Muscle of arm (tissue), 12 donors: ENCODE data around the gene VSTM1. TPM values are rescaled to one million over a fixed set of nuclear protein-coding genes. Genes with fewer than 3 reads are reported as not detected.

Experiments used
- DNase-seq: peaks from one replicate; pipeline ENCODE4 v3.0.0-alpha.2; 2013
- polyA plus RNA-seq, 12 donors: library from polyadenylated mRNA; unstranded; fragments of 120-200 nt; gene quantifications; one replicate each; pipeline ENCODE4 v1.2.1, GENCODE V29; 2013; ENCODE audit not compliant: insufficient read length in 12 of 12

Gene VSTM1
- polyA plus RNA-seq, 12 donors: 0.34 to 0.77 (median 0.37) TPM; not detected in 9

DNA sequence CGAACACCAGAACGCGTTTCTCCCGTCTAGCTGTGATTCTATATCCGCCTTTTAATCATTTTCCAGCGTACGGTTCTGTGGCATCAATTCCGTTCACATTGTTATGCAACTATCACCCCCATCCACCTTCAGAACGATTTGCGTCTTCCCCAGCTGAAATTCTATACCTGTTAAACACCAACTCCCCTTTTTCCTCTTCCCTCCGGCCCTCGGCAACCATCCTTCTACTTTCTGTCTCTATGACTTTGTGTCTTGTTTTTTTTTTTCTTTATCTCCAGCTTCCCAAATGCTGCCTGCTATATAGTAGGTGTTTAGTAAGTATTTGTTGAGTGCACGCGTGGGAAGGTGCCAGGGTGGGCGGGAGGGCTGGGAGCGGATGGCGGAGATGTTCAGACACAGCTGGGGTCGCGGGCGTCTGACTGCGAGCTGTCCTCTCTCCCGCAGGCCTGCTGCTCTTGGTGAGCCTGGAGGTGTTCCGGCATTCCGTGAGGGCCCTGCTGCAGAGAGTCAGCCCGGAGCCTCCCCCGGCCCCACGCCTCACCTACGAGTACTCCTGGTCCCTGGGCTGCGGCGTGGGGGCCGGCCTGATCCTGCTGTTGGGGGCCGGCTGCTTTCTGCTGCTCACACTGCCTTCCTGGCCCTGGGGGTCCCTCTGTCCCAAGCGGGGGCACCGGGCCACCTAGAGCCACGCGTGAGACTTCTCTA lies 52.0 kb downstream of the VSTM1 start:
- DNase-seq: no peak

DNA sequence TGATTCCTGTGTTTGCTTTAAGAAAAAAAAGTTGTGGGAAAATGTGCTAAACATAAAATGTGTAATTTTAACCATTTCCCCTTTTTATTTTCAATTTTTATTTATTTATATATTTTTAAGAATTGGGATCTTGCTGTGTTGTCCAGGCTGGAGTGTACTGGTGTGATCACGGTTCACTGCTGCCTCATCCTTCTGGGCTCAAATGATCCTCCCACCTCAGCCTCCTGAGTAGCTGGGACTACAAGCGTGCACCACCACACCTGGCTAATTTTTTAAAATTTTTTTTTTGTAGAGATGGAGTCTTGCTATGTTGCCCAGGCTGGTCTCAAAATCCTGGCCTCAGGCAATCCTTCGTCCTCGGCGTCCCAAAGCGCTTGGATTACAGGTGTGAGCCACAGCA lies 53.2 kb downstream of the VSTM1 start:
- DNase-seq: no peak

- DNase-seq: no peak
Observed at GRCh38 chr19:54009440-54009839, 54.3 kb downstream of the VSTM1 start.

DNA sequence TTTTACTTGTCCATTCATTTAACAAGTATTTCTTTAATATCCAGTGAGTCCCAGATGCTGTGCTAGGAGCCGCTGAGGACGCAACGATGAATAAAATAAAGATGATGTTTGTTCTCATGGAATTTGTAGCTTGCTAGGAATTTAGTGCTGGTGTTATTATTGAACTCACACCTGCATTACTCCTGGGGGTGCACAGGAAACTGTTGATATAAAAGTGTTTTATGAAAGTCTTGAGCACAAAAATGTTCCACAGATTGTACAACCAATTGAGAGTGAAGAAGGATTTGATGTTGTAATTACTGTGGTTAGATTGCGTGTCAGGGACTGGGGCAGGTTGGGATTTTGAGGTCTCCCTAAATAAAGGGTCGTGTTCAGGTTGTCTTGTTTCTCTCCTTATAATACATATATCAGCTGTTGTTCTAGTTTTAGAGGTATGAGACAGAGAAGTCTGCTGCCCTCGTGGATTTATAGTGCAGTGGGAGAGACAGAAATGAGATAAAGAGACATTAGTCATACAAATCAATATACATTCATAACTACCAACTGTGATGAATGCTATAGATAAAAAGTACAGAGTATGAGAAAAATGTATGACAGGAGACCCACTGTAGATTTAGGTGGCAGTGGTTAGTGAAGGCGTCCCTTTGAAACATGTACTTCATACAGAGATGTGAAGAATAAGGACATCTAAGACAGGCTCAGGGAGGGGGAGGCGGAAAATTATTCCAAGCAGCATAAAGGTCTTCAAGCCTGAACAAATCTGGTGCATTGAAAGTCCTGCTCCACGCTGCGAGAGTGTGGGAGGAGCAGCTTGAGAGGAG lies 61.0 kb downstream of the VSTM1 start:
- no peak for DNase-seq

- no peak for DNase-seq
Observed at GRCh38 chr19:54001496-54001895, 62.2 kb downstream of the VSTM1 start.

- no peak for DNase-seq
Observed at GRCh38 chr19:53999694-54000093, 64.0 kb downstream of the VSTM1 start.

DNA sequence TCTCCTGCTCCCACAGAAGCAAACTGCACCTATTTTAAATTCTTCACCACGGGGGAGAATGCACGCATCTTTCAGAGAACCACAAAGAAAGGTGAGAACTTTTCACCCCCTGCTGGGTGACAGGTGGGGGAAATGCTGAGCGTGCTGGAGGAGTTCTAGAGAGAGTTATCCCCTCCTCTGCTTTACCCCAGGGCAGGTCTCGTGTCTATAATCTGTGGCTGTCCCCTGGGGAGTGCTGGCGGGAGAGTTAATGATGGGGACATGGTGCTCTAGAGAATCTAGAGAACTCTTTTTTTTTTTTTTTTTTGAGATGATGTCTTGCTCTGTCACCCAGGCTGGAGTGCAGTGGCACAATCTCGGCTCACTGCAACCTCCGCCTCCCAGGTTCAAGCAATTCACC lies 65.5 kb downstream of the VSTM1 start:
- DNase-seq: no peak

GRCh38 chr19:53994811-53995210 lies 68.9 kb downstream of the VSTM1 start:
- no peak for DNase-seq

GRCh38 chr19:53993448-53993847 lies 70.2 kb downstream of the VSTM1 start:
- DNase-seq: no peak

DNA sequence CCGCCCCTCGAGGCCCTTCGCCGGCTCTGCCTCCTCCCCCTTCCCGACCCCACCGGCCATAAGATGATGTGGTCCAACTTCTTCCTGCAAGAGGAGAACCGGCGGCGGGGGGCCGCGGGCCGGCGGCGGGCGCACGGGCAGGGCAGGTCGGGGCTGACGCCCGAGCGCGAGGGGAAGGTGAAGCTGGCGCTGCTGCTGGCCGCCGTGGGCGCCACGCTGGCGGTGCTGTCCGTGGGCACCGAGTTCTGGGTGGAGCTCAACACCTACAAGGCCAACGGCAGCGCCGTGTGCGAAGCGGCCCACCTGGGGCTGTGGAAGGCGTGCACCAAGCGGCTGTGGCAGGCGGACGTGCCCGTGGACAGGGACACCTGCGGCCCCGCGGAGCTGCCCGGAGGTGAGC lies 70.9 kb downstream of the VSTM1 start:
- no peak for DNase-seq

DNA sequence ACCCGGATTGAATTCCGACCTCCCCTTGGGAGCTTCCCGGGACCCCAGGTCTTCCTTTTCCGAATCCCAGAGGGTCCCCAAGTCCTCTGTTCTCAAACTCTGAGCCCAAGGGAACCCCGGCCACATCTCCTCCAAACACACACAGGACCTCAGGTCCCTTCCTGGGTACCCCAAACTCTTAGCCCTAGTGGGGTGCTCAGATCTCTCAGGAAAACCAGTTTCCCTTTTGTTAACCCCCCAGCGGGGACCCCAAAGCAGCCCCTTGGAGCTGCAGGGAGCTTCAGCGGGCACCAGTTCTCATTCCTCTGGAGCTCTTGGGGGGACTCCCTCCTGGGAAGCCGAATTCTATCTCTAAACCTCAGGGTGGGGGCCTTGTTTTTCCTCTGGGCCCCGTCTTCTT lies 71.5 kb downstream of the VSTM1 start:
- no peak for DNase-seq

GRCh38 chr19:53991224-53992113 lies 72.2 kb downstream of the VSTM1 start, which contains the start of gene CACNG6:
Gene CACNG6 (plus strand): TSS chr19:53991637. CDS start chr19:53992878, 1,241 bp downstream.
- DNase-seq: no peak

Other genes with a start within 250 kb of the VSTM1 start
- under 1 TPM in 10 of 12 donors, not detected in 2; 0.20 to 0.62 (median 0.32) TPM for gene NLRP12, start 239.6 kb downstream of the VSTM1 start, polyA plus RNA-seq
- gene MYADM, start 196.0 kb downstream of the VSTM1 start, polyA plus RNA-seq: 1,000 to 10,000 TPM in 1 of 12 donors, 100 to 1,000 TPM in 11; 129 to 1,426 (median 184) TPM
- 1 to 10 TPM in 2 of 12 donors, under 1 TPM in 6, not detected in 4; 0.09 to 4.5 (median 0.21) TPM for gene PRKCG, start 181.7 kb downstream of the VSTM1 start, polyA plus RNA-seq
- gene CACNG7, start 154.6 kb downstream of the VSTM1 start, polyA plus RNA-seq: under 1 TPM in 10 of 12 donors, not detected in 2; 0.14 to 0.34 (median 0.29) TPM
- gene CACNG8, start 101.0 kb downstream of the VSTM1 start, polyA plus RNA-seq: 1 to 10 TPM in 3 of 12 donors, under 1 TPM in 7, not detected in 2; 0.29 to 1.4 (median 0.72) TPM
- 10 to 100 TPM in 11 of 12 donors, not detected in 1; 11.9 to 53.5 (median 26.8) TPM for gene CACNG6, start 72.3 kb downstream of the VSTM1 start, polyA plus RNA-seq
- under 1 TPM in 2 of 12 donors, not detected in 10; 0.19 to 0.23 TPM for gene TARM1, start 17.5 kb upstream of the VSTM1 start, polyA plus RNA-seq
- gene OSCAR, start 36.9 kb upstream of the VSTM1 start, polyA plus RNA-seq: 1 to 10 TPM in 1 of 12 donors, under 1 TPM in 8, not detected in 3; 0.09 to 1.5 (median 0.32) TPM
- gene NDUFA3, start 39.0 kb upstream of the VSTM1 start, polyA plus RNA-seq: 100 to 1,000 TPM in 4 of 12 donors, 10 to 100 TPM in 7, not detected in 1; 80.2 to 127 (median 95.8) TPM
- gene TFPT, start 51.8 kb upstream of the VSTM1 start, polyA plus RNA-seq: 10 to 100 TPM in 11 of 12 donors, not detected in 1; 10.6 to 16.6 (median 12.5) TPM
- gene PRPF31, start 51.9 kb upstream of the VSTM1 start, polyA plus RNA-seq: 10 to 100 TPM in 11 of 12 donors, not detected in 1; 40.3 to 64.0 (median 43.6) TPM
- gene CNOT3, start 73.9 kb upstream of the VSTM1 start, polyA plus RNA-seq: 100 to 1,000 TPM in 1 of 12 donors, 10 to 100 TPM in 11; 29.8 to 595 (median 38.1) TPM
- gene LENG1, start 95.8 kb upstream of the VSTM1 start, polyA plus RNA-seq: 10 to 100 TPM in 2 of 12 donors, 1 to 10 TPM in 9, not detected in 1; 6.1 to 11.9 (median 7.3) TPM
- gene TMC4, start 109.3 kb upstream of the VSTM1 start, polyA plus RNA-seq: 10 to 100 TPM in 1 of 12 donors, 1 to 10 TPM in 10, not detected in 1; 1.6 to 35.1 (median 3.5) TPM
- 10 to 100 TPM in 11 of 12 donors, not detected in 1; 17.0 to 85.5 (median 27.2) TPM for gene MBOAT7, start 125.7 kb upstream of the VSTM1 start, polyA plus RNA-seq
- gene TSEN34, start 127.4 kb upstream of the VSTM1 start, polyA plus RNA-seq: 10 to 100 TPM in 11 of 12 donors, not detected in 1; 21.8 to 51.7 (median 29.9) TPM
- gene RPS9, start 137.0 kb upstream of the VSTM1 start, polyA plus RNA-seq: 1,000 to 10,000 TPM; 1,267 to 2,301 (median 1,915) TPM
- gene LILRB3, start 159.1 kb upstream of the VSTM1 start, polyA plus RNA-seq: 1 to 10 TPM in 10 of 12 donors, not detected in 2; 1.2 to 4.1 (median 2.4) TPM
- gene LILRA6, start 178.9 kb upstream of the VSTM1 start, polyA plus RNA-seq: 1 to 10 TPM in 9 of 12 donors, under 1 TPM in 1, not detected in 2; 0.95 to 2.4 (median 1.7) TPM
- gene LILRB5, start 193.4 kb upstream of the VSTM1 start, polyA plus RNA-seq: 10 to 100 TPM in 2 of 12 donors, 1 to 10 TPM in 9, not detected in 1; 5.5 to 10.6 (median 8.5) TPM
- gene LILRB2, start 217.2 kb upstream of the VSTM1 start, polyA plus RNA-seq: 1 to 10 TPM in 10 of 12 donors, not detected in 2; 1.4 to 3.8 (median 1.8) TPM
- 1 to 10 TPM in 1 of 12 donors, under 1 TPM in 9, not detected in 2; 0.31 to 1.2 (median 0.57) TPM for gene LILRA5, start 249.3 kb upstream of the VSTM1 start, polyA plus RNA-seq